NCI-H2029 (cell line): ENCODE data around the gene RALGPS1.

Source experiments
- DNase-seq: peaks from one replicate; lab custom pipeline; 2025; lab: John Stamatoyannopoulos, UW

RALGPS1 gene

GRCh38 chr9:127224178-127224882 lies 309.7 kb downstream of the RALGPS1 start:
- DNase-seq: peak; percentile 92

GRCh38 chr9:127224883-127225739 lies 310.5 kb downstream of the RALGPS1 start:
- DNase-seq: peak; percentile 89

- no peak for DNase-seq
Observed at GRCh38 chr9:127225801-127226625, 311.4 kb downstream of the RALGPS1 start.

- no peak for DNase-seq
Observed at GRCh38 chr9:127229691-127230417, 315.3 kb downstream of the RALGPS1 start.

GRCh38 chr9:127231666-127232065 lies 317.1 kb downstream of the RALGPS1 start:
- DNase-seq: no peak

GRCh38 chr9:127232833-127233549 lies 318.4 kb downstream of the RALGPS1 start:
- no peak for DNase-seq

GRCh38 chr9:127233550-127233949 lies 319.0 kb downstream of the RALGPS1 start:
- no peak for DNase-seq

- no peak for DNase-seq
Observed at GRCh38 chr9:127233989-127234388, 319.4 kb downstream of the RALGPS1 start.

- DNase-seq: no peak
Observed at GRCh38 chr9:127237801-127238200, 323.2 kb downstream of the RALGPS1 start.

- no peak for DNase-seq
Observed at GRCh38 chr9:127241354-127241753, 326.8 kb downstream of the RALGPS1 start.

- DNase-seq: peak; percentile 97
Observed at GRCh38 chr9:127244609-127245601, 330.3 kb downstream of the RALGPS1 start.

GRCh38 chr9:127245637-127246164 lies 331.1 kb downstream of the RALGPS1 start:
- DNase-seq: no peak

GRCh38 chr9:127248241-127248640 lies 333.7 kb downstream of the RALGPS1 start:
- DNase-seq: no peak

GRCh38 chr9:127249877-127250276 lies 335.3 kb downstream of the RALGPS1 start:
- no peak for DNase-seq

- no peak for DNase-seq
Observed at GRCh38 chr9:127250896-127251391, 336.4 kb downstream of the RALGPS1 start.

GRCh38 chr9:127252410-127253318 lies 338.1 kb downstream of the RALGPS1 start:
- no peak for DNase-seq

- DNase-seq: no peak
Observed at GRCh38 chr9:127253446-127253845, 338.9 kb downstream of the RALGPS1 start.

- no peak for DNase-seq
Observed at GRCh38 chr9:127255692-127256091, 341.1 kb downstream of the RALGPS1 start.
